ENCODE measurements around the gene PPP6R3.

GRCh38 chr11:68569357-68569756 lies 108.8 kb downstream of the PPP6R3 start:
- TF ChIP-seq CTCF (IDR thresholded peaks at IDR 0.05) = no peak
- TF ChIP-seq POLR2A (IDR thresholded peaks at IDR 0.05) = no peak
